Bronchial epithelial cell (primary cell): ENCODE measurements around the gene LAIR1. TPM values are rescaled to one million over a fixed set of nuclear protein-coding genes. Genes with fewer than 3 reads are reported as not detected.

ENCODE experiments used
- DNase-seq: peaks from one replicate; pipeline ENCODE4 v3.0.0-alpha.2; 2010; ENCODE audit warnings: low read depth
- FAIRE-seq: peaks from 2 replicates; lab custom pipeline; 2011; peaks lifted over from hg19 to GRCh38; lab: Jason Lieb, UNC
- H3K27me3 ChIP-seq: 2 replicates; pipeline ENCODE4 v1.5.1; 2011; ENCODE audit warnings: low read length; ENCODE audit not compliant: control insufficient read depth, insufficient read depth
- H3K36me3 ChIP-seq: 2 replicates; pipeline ENCODE4 v1.5.1; 2011; ENCODE audit warnings: low read length; ENCODE audit not compliant: control insufficient read depth, insufficient read depth
- H3K4me3 ChIP-seq: 2 replicates; pipeline ENCODE4 v1.5.1; 2011; ENCODE audit warnings: mild to moderate bottlenecking, low read depth, low read length, control low read depth
- CTCF ChIP-seq: IDR thresholded peaks from 2 replicates; pipeline ENCODE4 v1.5.1; 2011; ENCODE audit warnings: mild to moderate bottlenecking, moderate library complexity, low read length, control low read depth, inconsistent platforms; ENCODE audit not compliant: insufficient read depth, severe bottlenecking
- total RNA-seq: library from RNA; depleted of rRNA; stranded (reverse); fragments of >200 nt; gene quantifications from 2 replicates; pipeline ENCODE4 v1.2.1, GENCODE V29; 2014

Gene LAIR1
- total RNA-seq, 1 donor from 2014 or later = not detected

DNA sequence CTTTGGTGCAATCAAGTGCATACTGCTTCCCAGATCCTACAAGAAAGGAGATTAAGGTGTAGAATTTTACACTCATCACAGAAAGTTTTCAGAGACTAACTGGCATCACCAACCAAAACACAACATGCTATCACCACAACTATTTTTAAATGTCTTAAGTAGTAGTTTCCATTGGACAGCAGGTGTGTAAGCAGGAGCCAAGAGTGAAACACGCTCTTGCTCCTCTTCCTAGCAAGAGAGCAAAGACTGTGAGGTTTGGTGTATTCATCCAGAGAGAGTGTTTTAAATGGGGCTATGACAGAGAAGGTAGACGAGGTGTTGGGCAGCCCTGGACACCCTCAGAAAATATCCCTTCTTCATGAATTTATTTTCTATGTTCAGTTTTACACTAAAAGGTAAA, 13.3 kb downstream of the LAIR1 start:
- Histone ChIP-seq H3K36me3 (no peaks in the 10 kb centered on the region), H3K4me3 (no peak overlapping the region), H3K27me3 (no peaks in the 10 kb centered on the region)
- FAIRE-seq (no peak), DNase-seq (no peak)
- no peak for TF ChIP-seq CTCF

DNA sequence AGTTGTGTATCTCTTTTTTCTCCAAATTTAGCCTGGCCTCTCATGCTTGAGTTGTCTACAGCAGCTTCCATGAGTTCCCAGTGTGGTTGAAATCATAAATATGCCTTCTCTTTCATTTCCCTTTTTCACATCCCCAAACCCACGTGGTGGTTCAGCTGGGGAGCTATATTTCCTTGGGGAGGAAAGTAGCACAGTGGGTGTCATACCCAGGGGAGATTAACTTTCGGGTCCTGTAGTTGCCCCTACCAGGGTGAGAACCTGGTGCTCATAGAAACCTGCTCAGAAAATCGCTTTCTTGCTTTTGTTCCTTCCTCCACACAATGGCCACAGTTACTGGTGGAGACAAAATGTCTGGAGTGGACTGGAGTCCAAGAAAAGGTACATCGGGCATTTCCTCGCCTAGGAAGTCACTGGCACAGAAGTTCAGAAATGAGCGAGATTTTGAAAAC, 18.8 kb downstream of the LAIR1 start:
- Histone ChIP-seq H3K36me3 (no peaks in the 10 kb centered on the region), H3K4me3 (no peak overlapping the region), H3K27me3 (no peaks in the 10 kb centered on the region)
- DNase-seq (no peak), FAIRE-seq (no peak)
- no peak for TF ChIP-seq CTCF

GRCh38 chr19:54343868-54344267, 20.9 kb downstream of the LAIR1 start:
- Histone ChIP-seq H3K36me3 (no peaks in the 10 kb centered on the region), H3K27me3 (no peaks in the 10 kb centered on the region), H3K4me3 (no peak overlapping the region)
- DNase-seq (no peak), FAIRE-seq (no peak)
- TF ChIP-seq CTCF = no peak

DNA sequence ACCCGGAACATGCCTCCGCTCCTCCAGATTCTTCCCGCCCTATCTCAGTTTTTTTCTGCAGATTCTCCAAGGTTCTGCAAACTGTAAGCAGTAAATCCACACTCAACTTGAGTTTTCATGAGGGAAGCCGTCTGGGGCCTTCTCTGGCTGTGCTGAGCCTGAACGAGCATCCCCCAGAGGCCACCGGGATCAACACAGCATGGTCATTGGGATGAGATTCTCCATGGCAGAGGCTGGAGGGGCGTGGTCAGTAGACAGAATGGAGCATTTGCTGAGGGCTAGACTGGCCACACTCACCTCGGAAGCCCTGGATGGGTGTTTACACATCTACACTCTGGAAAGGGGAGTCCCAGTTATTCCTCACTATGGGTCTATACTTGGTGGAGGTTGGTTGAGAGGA, 23.4 kb downstream of the LAIR1 start:
- Histone ChIP-seq H3K27me3 (no peaks in the 10 kb centered on the region), H3K36me3 (no peaks in the 10 kb centered on the region), H3K4me3 (no peak overlapping the region)
- TF ChIP-seq CTCF = no peak
- no peak for FAIRE-seq
- DNase-seq = no peak

- DNase-seq (no peak), FAIRE-seq (no peak)
- no peak for TF ChIP-seq CTCF
- Histone ChIP-seq H3K27me3 (no peaks in the 10 kb centered on the region), H3K4me3 (no peak overlapping the region), H3K36me3 (no peaks in the 10 kb centered on the region)
Observed at GRCh38 chr19:54339646-54340358, 24.9 kb downstream of the LAIR1 start.

DNA sequence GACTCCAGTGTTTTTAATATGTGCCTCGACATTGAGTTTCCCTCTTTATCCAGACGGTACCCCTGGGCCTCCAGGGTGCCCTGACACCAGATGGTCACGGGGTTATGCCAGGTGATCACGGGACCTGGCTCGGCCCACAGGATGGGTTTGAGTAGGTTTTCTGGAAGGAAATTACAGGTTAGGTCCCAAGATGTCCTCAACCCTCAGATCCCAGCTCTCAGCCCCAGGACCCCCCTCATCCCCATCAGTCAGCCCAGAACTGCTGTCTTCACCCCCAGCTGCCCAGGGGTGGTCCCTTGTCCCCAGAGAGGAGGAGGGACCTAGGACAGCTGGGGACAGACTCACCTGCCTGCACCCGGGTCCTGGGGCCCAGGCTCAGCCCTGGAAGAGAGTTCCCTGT, 26.2 kb downstream of the LAIR1 start:
- DNase-seq (no peak), FAIRE-seq (no peak)
- TF ChIP-seq CTCF = no peak
- no peaks in the 10 kb centered on the region for H3K27me3 ChIP-seq
- no peaks in the 10 kb centered on the region for H3K36me3 ChIP-seq
- H3K4me3 ChIP-seq = no peak overlapping the region
